Measurements from ENCODE around the gene NFIX. TPM values are rescaled to one million over a fixed set of nuclear protein-coding genes. Genes with fewer than 3 reads are reported as not detected.

Gene NFIX
- total and polyA plus RNA-seq, 9 of the 15 experiments (the other 6 are each of a cell fraction or from before 2014, with no cell fraction given): 0.28 to 26.8 (median 5.4) TPM

GRCh38 chr19:13134626-13135025 is 139.4 kb downstream of the NFIX start:
- Histone ChIP-seq H3K9me1 (ENCODE audit: control insufficient read depth, insufficient read depth, low read length) (no peaks in the 10 kb centered on the region), H3K4me2 (ENCODE audit: insufficient read depth, low read length) (no peak overlapping the region), H3K27ac (ENCODE audit: extremely low read depth, low read depth, low read length) (no peak overlapping the region), H3K36me3 (ENCODE audit: control insufficient read depth, insufficient read depth, low read length) (peaks cover 89% of the 10 kb centered on the region), H3K79me2 (ENCODE audit: control insufficient read depth, insufficient read depth, low read length) (peaks cover 50% of the 10 kb centered on the region), H3K9ac (ENCODE audit: insufficient read depth in 1 of 2, low read depth in 2 of 2, low read length in 2 of 2) (no peak overlapping the region), H4K20me1 (replicated peaks; ENCODE audit: control insufficient read depth, insufficient read depth, low read length) (peaks cover 22% of the 10 kb centered on the region), H3K9me3 (replicated peaks; ENCODE audit: control insufficient read depth, insufficient read depth, low read depth, low read length) (no peaks in the 10 kb centered on the region), H3K4me1 (replicated peaks in 1 of 2; ENCODE audit: control insufficient read depth in 2 of 2, insufficient read depth in 2 of 2, low read length in 2 of 2) (peaks cover 16 to 36% of the 10 kb centered on the region in 2 experiments), H3K4me3 (no peak overlapping the region), H3K27me3 (ENCODE audit: control insufficient read depth in 2 of 2, insufficient read depth in 2 of 2, low read length in 2 of 2) (no peaks in the 10 kb centered on the region), H2AFZ (ENCODE audit: low read depth, low read length) (no peak overlapping the region)
- 93% methylated on average over 3 of the region's 3 CpGs for WGBS (ENCODE audit: insufficient coverage, low coverage, missing lambda C conversion rate)
- CTCF ChIA-PET (ENCODE audit: low intra/inter-chr PET ratio): no interaction called here
- in situ Hi-C loops (cut with MboI): no loop called here
- intact Hi-C loops (cut with micrococcal nuclease): no loop called here
- ATAC-seq (no peak), DNase-seq (ENCODE audit: extremely low read depth in 1 of 4, low spot score in 3 of 4) (no peak), FAIRE-seq (no peak)
- BruUV-seq (replicated peaks): no TSS peak
- POLR2A ChIA-PET: interaction anchor here (0.8 to 3.2 kb wide), 3 partner anchors 15 to 20 kb away, joined by 3 to 16 read pairs (median 10); partner anchors contain the start of gene STX10
- TF ChIP-seq CREB3 (tag; conservative IDR thresholded peaks at IDR 0.05; ENCODE audit: low read depth): no peak
- TF ChIP-seq ZNF518B (CRISPR knock-in tag; IDR thresholded peaks at IDR 0.05): no peak
- TF ChIP-seq ZNF143 (CRISPR knock-in tag; IDR thresholded peaks at IDR 0.05): no peak
- no peak for TF ChIP-seq CHD7 (IDR thresholded peaks at IDR 0.05; ENCODE audit: low read depth, low read length)
- no peak for TF ChIP-seq NFXL1 (CRISPR knock-in tag; IDR thresholded peaks at IDR 0.05)
- TF ChIP-seq CHD4 (IDR thresholded peaks at IDR 0.05; ENCODE audit: insufficient read depth, insufficient replicate concordance, low read depth, low read length, poor library complexity, severe bottlenecking): no peak
